Hepatocyte (in vitro differentiated cells): Measurements from ENCODE around the gene ERH. TPM values are rescaled to one million over a fixed set of nuclear protein-coding genes. Genes with fewer than 3 reads are reported as not detected.

Source experiments
- DNase-seq: peaks from one replicate; pipeline ENCODE4 v3.0.0-alpha.2; 2016; ENCODE audit warnings: low spot score
- H2AFZ ChIP-seq: fragments of 200-600 bp; sonication (generic); 2 replicates; pipeline ENCODE4 v1.6.0; 2016; ENCODE audit warnings: antibody characterized with exemption, mild to moderate bottlenecking
- H3K27ac ChIP-seq: fragments of 200-600 bp; sonication (generic); 2 replicates; pipeline ENCODE4 v1.5.1; 2016; ENCODE audit warnings: mild to moderate bottlenecking
- H3K27me3 ChIP-seq: fragments of 200-600 bp; sonication (generic); 2 replicates; pipeline ENCODE4 v1.6.1; 2016
- H3K36me3 ChIP-seq: fragments of 200-600 bp; sonication (generic); replicated peaks from 2 replicates; pipeline ENCODE4 v1.5.1; 2016; ENCODE audit warnings: low read depth; ENCODE audit not compliant: insufficient read depth
- H3K4me1 ChIP-seq: fragments of 200-600 bp; sonication (generic); 2 replicates; pipeline ENCODE4 v1.5.1; 2016; ENCODE audit warnings: mild to moderate bottlenecking, moderate library complexity; ENCODE audit not compliant: insufficient read depth
- H3K4me2 ChIP-seq: fragments of 200-600 bp; sonication (generic); 2 replicates; pipeline ENCODE4 v1.6.0; 2016
- H3K4me3 ChIP-seq: fragments of 200-600 bp; sonication (generic); 2 replicates; pipeline ENCODE4 v1.5.1; 2016; ENCODE audit warnings: mild to moderate bottlenecking
- H3K79me2 ChIP-seq: fragments of 200-600 bp; sonication (generic); 2 replicates; pipeline ENCODE4 v1.6.0; 2017; ENCODE audit warnings: mild to moderate bottlenecking
- H3K9me2 ChIP-seq: fragments of 200-600 bp; sonication (generic); replicated peaks from 2 replicates; pipeline ENCODE4 v1.6.0; 2017; ENCODE audit warnings: mild to moderate bottlenecking; ENCODE audit not compliant: insufficient read depth
- H3K9me3 ChIP-seq: fragments of 200-600 bp; sonication (generic); 2 replicates; pipeline ENCODE4 v1.5.1; 2016; ENCODE audit warnings: low read depth, mild to moderate bottlenecking
- H4K20me1 ChIP-seq: fragments of 200-600 bp; sonication (generic); 2 replicates; pipeline ENCODE4 v1.6.0; 2016; ENCODE audit warnings: mild to moderate bottlenecking; ENCODE audit not compliant: insufficient read depth, poor library complexity, severe bottlenecking
- CTCF ChIP-seq: fragments of 200-600 bp; sonication (generic); IDR thresholded peaks from 2 replicates; pipeline ENCODE4 v1.5.1; 2016; ENCODE audit warnings: antibody characterized with exemption, mild to moderate bottlenecking; ENCODE audit not compliant: poor library complexity
- EZH2 ChIP-seq: fragments of 200-600 bp; sonication (generic); IDR thresholded peaks from 2 replicates; pipeline ENCODE4 v1.6.1; 2016; ENCODE audit warnings: antibody characterized with exemption, mild to moderate bottlenecking, borderline replicate concordance
- EZH2phosphoT487 ChIP-seq: fragments of 200-600 bp; sonication (generic); IDR thresholded peaks from one replicate; pipeline ENCODE4 v1.6.1; 2018; ENCODE audit warnings: antibody characterized with exemption, mild to moderate bottlenecking, low read depth, moderate library complexity; ENCODE audit not compliant: unreplicated experiment, severe bottlenecking
- WGBS: methylation state at CpG from one replicate; pipeline ENCODE4 v1.1.6; 2016; ENCODE audit warnings: low lambda C conversion rate; ENCODE audit errors: missing lambda C conversion rate; 5-methylcytosine and 5-hydroxymethylcytosine counted together
- polyA plus RNA-seq: library from polyadenylated mRNA; unstranded; fragments of >200 nt; fragmentation: Nextera tagmentation; extraction: Ambion mirVana; gene quantifications from 2 replicates; pipeline ENCODE4 v1.2.1, GENCODE V29; 2016
- total RNA-seq: library from RNA; depleted of rRNA; stranded (reverse); fragments of >200 nt; gene quantifications from 2 replicates; pipeline ENCODE4 v1.2.3, GENCODE V29; 2014

The ERH gene
- total and polyA plus RNA-seq, 2 experiments from 2014 or later, result 147 to 219 TPM

- no peaks in the 10 kb centered on the region for H3K9me2 ChIP-seq
- no peak overlapping the region for H3K4me2 ChIP-seq
- TF ChIP-seq CTCF, result no peak
- no peak for TF ChIP-seq EZH2
- TF ChIP-seq EZH2phosphoT487, result no peak
- no peaks in the 10 kb centered on the region for H3K36me3 ChIP-seq
- no peaks in the 10 kb centered on the region for H4K20me1 ChIP-seq
- no peak for DNase-seq
- H2AFZ ChIP-seq, result no peak overlapping the region
- no peaks in the 10 kb centered on the region for H3K79me2 ChIP-seq
- H3K4me1 ChIP-seq, result no peaks in the 10 kb centered on the region
- H3K4me3 ChIP-seq, result no peak overlapping the region
- H3K27me3 ChIP-seq, result no peaks in the 10 kb centered on the region
- H3K9me3 ChIP-seq, result no peaks in the 10 kb centered on the region
- H3K27ac ChIP-seq, result no peak overlapping the region
These were observed 23.9 kb downstream of the ERH start for GRCh38 chr14:69374235-69374634.

- Histone ChIP-seq H3K9me2 (no peaks in the 10 kb centered on the region), H3K4me3 (no peak overlapping the region), H4K20me1 (no peaks in the 10 kb centered on the region), H3K4me2 (no peak overlapping the region), H3K36me3 (no peaks in the 10 kb centered on the region), H3K4me1 (no peaks in the 10 kb centered on the region), H2AFZ (no peak overlapping the region), H3K79me2 (no peaks in the 10 kb centered on the region), H3K9me3 (no peaks in the 10 kb centered on the region), H3K27ac (no peak overlapping the region), H3K27me3 (no peaks in the 10 kb centered on the region)
- no peak for DNase-seq
- TF ChIP-seq EZH2, result no peak
- TF ChIP-seq CTCF, result no peak
- no peak for TF ChIP-seq EZH2phosphoT487
- WGBS, result 43% methylated on average over 1 of the region's 1 CpG
These were observed 25.0 kb downstream of the ERH start for GRCh38 chr14:69373104-69373503.

GRCh38 chr14:69372146-69372545 lies 26.0 kb downstream of the ERH start:
- H3K4me2 ChIP-seq, result no peak overlapping the region
- H3K36me3 ChIP-seq, result no peaks in the 10 kb centered on the region
- H4K20me1 ChIP-seq, result no peaks in the 10 kb centered on the region
- no peak overlapping the region for H3K4me3 ChIP-seq
- no peak overlapping the region for H3K27ac ChIP-seq
- H3K9me2 ChIP-seq, result no peaks in the 10 kb centered on the region
- H3K9me3 ChIP-seq, result no peaks in the 10 kb centered on the region
- DNase-seq, result no peak
- TF ChIP-seq EZH2phosphoT487 (no peak), EZH2 (no peak), CTCF (no peak)
- no peaks in the 10 kb centered on the region for H3K4me1 ChIP-seq
- no peaks in the 10 kb centered on the region for H3K79me2 ChIP-seq
- no peaks in the 10 kb centered on the region for H3K27me3 ChIP-seq
- no peak overlapping the region for H2AFZ ChIP-seq
- WGBS, result 74% methylated on average over 3 of the region's 3 CpGs

GRCh38 chr14:69370061-69370460 lies 28.0 kb downstream of the ERH start:
- Histone ChIP-seq H3K4me3 (no peak overlapping the region), H3K27ac (no peak overlapping the region), H3K4me1 (no peaks in the 10 kb centered on the region), H3K4me2 (no peak overlapping the region), H3K79me2 (no peaks in the 10 kb centered on the region), H3K36me3 (no peaks in the 10 kb centered on the region), H3K9me3 (no peaks in the 10 kb centered on the region), H2AFZ (no peak overlapping the region), H3K9me2 (no peaks in the 10 kb centered on the region), H4K20me1 (no peaks in the 10 kb centered on the region), H3K27me3 (no peaks in the 10 kb centered on the region)
- 69% methylated on average over 5 of the region's 5 CpGs for WGBS
- no peak for DNase-seq
- TF ChIP-seq CTCF (no peak), EZH2 (no peak), EZH2phosphoT487 (no peak)
